HepG2 (cell line): ENCODE measurements around the gene SNX24. TPM values are rescaled to one million over a fixed set of nuclear protein-coding genes. Genes with fewer than 3 reads are reported as not detected.
A peak's percentile ranks its signal among the peaks of the same experiment; 100 is the strongest.

Experiments used
- BHLHE40 ChIP-seq: IDR thresholded peaks from 2 replicates; pipeline ENCODE4 v1.6.1; 2011; ENCODE audit warnings: low read length, improper control_type of control experiment
- FOSL2 ChIP-seq: sonication (generic); formaldehyde crosslinking; IDR thresholded peaks from 2 replicates; pipeline ENCODE4 v1.4.0; 2020; ENCODE audit warnings: missing genetic modification reagents
- FOXA1 ChIP-seq, 2 experiments: fragments of 450-650 bp in 1 of 2; sonication (generic) in 1 of 2; formaldehyde crosslinking in 1 of 2; IDR thresholded peaks; 2 replicates each; pipeline versions ENCODE4 v1.4.0 to v1.6.1; 2016 to 2020; ENCODE audit warnings: missing genetic modification reagents in 1 of 2
- FOXA3 ChIP-seq: IDR thresholded peaks from 2 replicates; pipeline ENCODE4 v1.6.1; 2016; ENCODE audit warnings: missing genetic modification reagents, missing compliant biosample characterization
- FOXP1 ChIP-seq, 2 experiments: fragments of 450-650 bp in 1 of 2; IDR thresholded peaks; 2 replicates each; pipeline ENCODE4 v1.6.1; 2017 to 2018; ENCODE audit warnings: antibody characterized with exemption in 1 of 2
- GTF3A ChIP-seq: sonication (generic); formaldehyde crosslinking; conservative IDR thresholded peaks from 2 replicates; pipeline ENCODE4 v1.4.0; 2020; ENCODE audit warnings: mild to moderate bottlenecking, missing genetic modification reagents
- HOXD1 ChIP-seq: sonication (generic); formaldehyde crosslinking; IDR thresholded peaks from 2 replicates; pipeline ENCODE4 v1.5.0; 2020; ENCODE audit warnings: missing genetic modification reagents
- KAT2B ChIP-seq: fragments of 150-350 bp; IDR thresholded peaks from 2 replicates; pipeline ENCODE4 v1.6.1; 2014; ENCODE audit warnings: low read depth, low read length, borderline replicate concordance
- KLF13 ChIP-seq: sonication (generic); formaldehyde crosslinking; IDR thresholded peaks from 2 replicates; pipeline ENCODE4 v1.4.0; 2020; ENCODE audit warnings: mild to moderate bottlenecking, missing genetic modification reagents
- KLF16 ChIP-seq, 2 experiments: sonication (generic) in 1 of 2; formaldehyde crosslinking in 1 of 2; IDR thresholded peaks; 2 replicates each; pipeline versions ENCODE4 v1.6.1 to v1.8.0; 2016 to 2023; ENCODE audit warnings: missing genetic modification reagents in 2 of 2, missing compliant biosample characterization in 1 of 2
- MEF2D ChIP-seq: sonication (generic); formaldehyde crosslinking; IDR thresholded peaks from 2 replicates; pipeline ENCODE4 v1.5.1; 2020; ENCODE audit warnings: mild to moderate bottlenecking, missing genetic modification reagents
- RXRB ChIP-seq: IDR thresholded peaks from 2 replicates; pipeline ENCODE4 v1.6.1; 2016; ENCODE audit warnings: borderline replicate concordance, missing genetic modification reagents, missing compliant biosample characterization
- SALL1 ChIP-seq: sonication (generic); formaldehyde crosslinking; IDR thresholded peaks from 2 replicates; pipeline ENCODE4 v1.8.0; 2022; ENCODE audit warnings: mild to moderate bottlenecking, missing genetic modification reagents
- SOX5 ChIP-seq: IDR thresholded peaks from 2 replicates; pipeline ENCODE4 v1.6.1; 2016; ENCODE audit warnings: borderline replicate concordance
- ZMYM4 ChIP-seq: sonication (generic); formaldehyde crosslinking; IDR thresholded peaks from 2 replicates; pipeline ENCODE4 v1.8.1; 2023; ENCODE audit warnings: mild to moderate bottlenecking, missing genetic modification reagents
- polyA plus RNA-seq, 8 experiments: library from polyadenylated mRNA; depleted of rRNA in 3 of 8; stranded (reverse) in 7 of 8; unstranded in 1 of 8; fragments of >200 nt; fragmentation: Illumina TruSeq in 4 of 8; extraction: Trizol in 4 of 8; gene quantifications; 2 replicates each; pipeline versions ENCODE4 v1.2.1 to v1.2.3, GENCODE V29; 2011 to 2016; ENCODE audit warnings: low read depth in 4 of 8, missing spikeins in 1 of 8, mixed read lengths in 1 of 8; ENCODE audit not compliant: insufficient read depth in 1 of 8
- total RNA-seq, 5 experiments: library from RNA; depleted of rRNA; stranded (reverse); fragments of >200 nt; fragmentation: Illumina TruSeq; extraction: Trizol; gene quantifications; 2 replicates each; pipeline ENCODE4 v1.2.3, GENCODE V29; 2016; ENCODE audit warnings: low read depth in 1 of 5
- TF ChIP-seq, protein P1 (sequence below): IDR thresholded peaks from 2 replicates; pipeline ENCODE4 v1.4.0; 2020; ENCODE audit warnings: mild to moderate bottlenecking, missing genetic modification reagents
- TF ChIP-seq, protein P2 (sequence below): sonication (generic); formaldehyde crosslinking; IDR thresholded peaks from 2 replicates; pipeline ENCODE4 v1.5.1; 2020; ENCODE audit warnings: mild to moderate bottlenecking, missing genetic modification reagents, borderline replicate concordance
- TF ChIP-seq, protein P3 (sequence below): sonication (generic); formaldehyde crosslinking; IDR thresholded peaks from 2 replicates; pipeline ENCODE4 v1.4.0; 2020; ENCODE audit warnings: missing genetic modification reagents

SNX24 gene
- total and polyA plus RNA-seq, 2 of the 13 experiments (the other 11 are each of a cell fraction or from before 2014, with no cell fraction given), result 7.2 to 23.7 TPM

DNA sequence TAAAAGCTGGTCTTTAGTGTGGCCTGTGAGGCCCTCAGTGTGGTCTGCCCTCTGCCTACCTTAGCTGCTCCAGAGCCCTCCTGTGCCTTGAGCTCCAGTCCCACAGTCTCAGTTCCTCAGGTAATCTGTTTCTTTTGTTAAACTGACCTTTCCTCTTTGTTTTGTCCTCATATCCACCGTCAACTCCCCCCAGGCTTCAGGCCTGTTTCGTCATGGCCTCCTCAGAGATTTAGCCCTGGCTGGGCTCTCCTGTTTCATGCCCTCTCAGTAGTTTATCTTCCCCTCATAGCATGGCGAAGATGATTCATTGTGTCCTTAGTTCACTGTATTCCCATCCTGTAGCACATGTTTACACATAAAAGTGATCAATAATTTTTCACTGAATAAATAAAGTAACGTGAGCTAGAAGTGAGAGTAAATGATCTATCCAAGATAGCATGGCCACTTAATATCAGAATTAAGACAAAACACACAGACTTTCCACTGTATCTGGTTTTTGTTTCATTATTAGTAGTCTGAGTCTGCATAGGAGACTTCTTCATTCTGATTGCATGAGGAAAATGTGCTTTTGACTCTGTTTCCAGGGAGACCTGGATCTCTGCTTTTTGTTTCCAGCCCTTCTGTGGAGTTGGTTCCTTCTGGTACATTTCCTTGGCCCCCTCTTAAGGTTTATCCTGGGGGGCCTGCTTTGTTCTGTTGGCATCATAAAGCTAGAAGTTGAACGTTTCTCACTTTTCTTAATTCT, 70.5 kb downstream of the SNX24 start (continued):
- TF ChIP-seq, protein P1, sequence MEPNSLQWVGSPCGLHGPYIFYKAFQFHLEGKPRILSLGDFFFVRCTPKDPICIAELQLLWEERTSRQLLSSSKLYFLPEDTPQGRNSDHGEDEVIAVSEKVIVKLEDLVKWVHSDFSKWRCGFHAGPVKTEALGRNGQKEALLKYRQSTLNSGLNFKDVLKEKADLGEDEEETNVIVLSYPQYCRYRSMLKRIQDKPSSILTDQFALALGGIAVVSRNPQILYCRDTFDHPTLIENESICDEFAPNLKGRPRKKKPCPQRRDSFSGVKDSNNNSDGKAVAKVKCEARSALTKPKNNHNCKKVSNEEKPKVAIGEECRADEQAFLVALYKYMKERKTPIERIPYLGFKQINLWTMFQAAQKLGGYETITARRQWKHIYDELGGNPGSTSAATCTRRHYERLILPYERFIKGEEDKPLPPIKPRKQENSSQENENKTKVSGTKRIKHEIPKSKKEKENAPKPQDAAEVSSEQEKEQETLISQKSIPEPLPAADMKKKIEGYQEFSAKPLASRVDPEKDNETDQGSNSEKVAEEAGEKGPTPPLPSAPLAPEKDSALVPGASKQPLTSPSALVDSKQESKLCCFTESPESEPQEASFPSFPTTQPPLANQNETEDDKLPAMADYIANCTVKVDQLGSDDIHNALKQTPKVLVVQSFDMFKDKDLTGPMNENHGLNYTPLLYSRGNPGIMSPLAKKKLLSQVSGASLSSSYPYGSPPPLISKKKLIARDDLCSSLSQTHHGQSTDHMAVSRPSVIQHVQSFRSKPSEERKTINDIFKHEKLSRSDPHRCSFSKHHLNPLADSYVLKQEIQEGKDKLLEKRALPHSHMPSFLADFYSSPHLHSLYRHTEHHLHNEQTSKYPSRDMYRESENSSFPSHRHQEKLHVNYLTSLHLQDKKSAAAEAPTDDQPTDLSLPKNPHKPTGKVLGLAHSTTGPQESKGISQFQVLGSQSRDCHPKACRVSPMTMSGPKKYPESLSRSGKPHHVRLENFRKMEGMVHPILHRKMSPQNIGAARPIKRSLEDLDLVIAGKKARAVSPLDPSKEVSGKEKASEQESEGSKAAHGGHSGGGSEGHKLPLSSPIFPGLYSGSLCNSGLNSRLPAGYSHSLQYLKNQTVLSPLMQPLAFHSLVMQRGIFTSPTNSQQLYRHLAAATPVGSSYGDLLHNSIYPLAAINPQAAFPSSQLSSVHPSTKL (CRISPR knock-in tag), result peak; percentile 37; the same call in 1 of the 2 replicates
- TF ChIP-seq, protein P2, sequence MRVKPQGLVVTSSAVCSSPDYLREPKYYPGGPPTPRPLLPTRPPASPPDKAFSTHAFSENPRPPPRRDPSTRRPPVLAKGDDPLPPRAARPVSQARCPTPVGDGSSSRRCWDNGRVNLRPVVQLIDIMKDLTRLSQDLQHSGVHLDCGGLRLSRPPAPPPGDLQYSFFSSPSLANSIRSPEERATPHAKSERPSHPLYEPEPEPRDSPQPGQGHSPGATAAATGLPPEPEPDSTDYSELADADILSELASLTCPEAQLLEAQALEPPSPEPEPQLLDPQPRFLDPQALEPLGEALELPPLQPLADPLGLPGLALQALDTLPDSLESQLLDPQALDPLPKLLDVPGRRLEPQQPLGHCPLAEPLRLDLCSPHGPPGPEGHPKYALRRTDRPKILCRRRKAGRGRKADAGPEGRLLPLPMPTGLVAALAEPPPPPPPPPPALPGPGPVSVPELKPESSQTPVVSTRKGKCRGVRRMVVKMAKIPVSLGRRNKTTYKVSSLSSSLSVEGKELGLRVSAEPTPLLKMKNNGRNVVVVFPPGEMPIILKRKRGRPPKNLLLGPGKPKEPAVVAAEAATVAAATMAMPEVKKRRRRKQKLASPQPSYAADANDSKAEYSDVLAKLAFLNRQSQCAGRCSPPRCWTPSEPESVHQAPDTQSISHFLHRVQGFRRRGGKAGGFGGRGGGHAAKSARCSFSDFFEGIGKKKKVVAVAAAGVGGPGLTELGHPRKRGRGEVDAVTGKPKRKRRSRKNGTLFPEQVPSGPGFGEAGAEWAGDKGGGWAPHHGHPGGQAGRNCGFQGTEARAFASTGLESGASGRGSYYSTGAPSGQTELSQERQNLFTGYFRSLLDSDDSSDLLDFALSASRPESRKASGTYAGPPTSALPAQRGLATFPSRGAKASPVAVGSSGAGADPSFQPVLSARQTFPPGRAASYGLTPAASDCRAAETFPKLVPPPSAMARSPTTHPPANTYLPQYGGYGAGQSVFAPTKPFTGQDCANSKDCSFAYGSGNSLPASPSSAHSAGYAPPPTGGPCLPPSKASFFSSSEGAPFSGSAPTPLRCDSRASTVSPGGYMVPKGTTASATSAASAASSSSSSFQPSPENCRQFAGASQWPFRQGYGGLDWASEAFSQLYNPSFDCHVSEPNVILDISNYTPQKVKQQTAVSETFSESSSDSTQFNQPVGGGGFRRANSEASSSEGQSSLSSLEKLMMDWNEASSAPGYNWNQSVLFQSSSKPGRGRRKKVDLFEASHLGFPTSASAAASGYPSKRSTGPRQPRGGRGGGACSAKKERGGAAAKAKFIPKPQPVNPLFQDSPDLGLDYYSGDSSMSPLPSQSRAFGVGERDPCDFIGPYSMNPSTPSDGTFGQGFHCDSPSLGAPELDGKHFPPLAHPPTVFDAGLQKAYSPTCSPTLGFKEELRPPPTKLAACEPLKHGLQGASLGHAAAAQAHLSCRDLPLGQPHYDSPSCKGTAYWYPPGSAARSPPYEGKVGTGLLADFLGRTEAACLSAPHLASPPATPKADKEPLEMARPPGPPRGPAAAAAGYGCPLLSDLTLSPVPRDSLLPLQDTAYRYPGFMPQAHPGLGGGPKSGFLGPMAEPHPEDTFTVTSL, result peak; percentile 22; the same call in 1 of the 2 replicates
- TF ChIP-seq, protein P3, sequence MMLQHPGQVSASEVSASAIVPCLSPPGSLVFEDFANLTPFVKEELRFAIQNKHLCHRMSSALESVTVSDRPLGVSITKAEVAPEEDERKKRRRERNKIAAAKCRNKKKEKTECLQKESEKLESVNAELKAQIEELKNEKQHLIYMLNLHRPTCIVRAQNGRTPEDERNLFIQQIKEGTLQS, result no peak
- TF ChIP-seq SOX5 (CRISPR knock-in tag), result peak; percentile 37; the same call in 1 of the 2 replicates
- peak; percentile 44 for TF ChIP-seq SALL1 (CRISPR knock-in tag)
- TF ChIP-seq KAT2B, result 0 out of 2 replicates have a peak, but pooled peaks have one; percentile 13
- 0 out of 2 replicates have a peak, but pooled peaks have one; percentile 35 for TF ChIP-seq ZMYM4
- TF ChIP-seq MEF2D, result no peak
- no peak for TF ChIP-seq HOXD1 (CRISPR knock-in tag)
- peak; percentile 22; the same call in 1 of the 2 replicates for TF ChIP-seq RXRB (CRISPR knock-in tag)
- 0 out of 4 replicates have a peak, but pooled peaks of 1 of the 2 experiments have one; percentile 24 for TF ChIP-seq KLF16 (CRISPR knock-in tag; IDR thresholded peaks at IDR 0.05)
- no peak for TF ChIP-seq FOXP1 (IDR thresholded peaks at IDR 0.05)
- peak; percentile 59 for TF ChIP-seq FOXP1 (CRISPR knock-in tag; IDR thresholded peaks at IDR 0.05)
- no peak for TF ChIP-seq KLF13 (CRISPR knock-in tag)
- TF ChIP-seq GTF3A (CRISPR knock-in tag), result no peak
- no peak for TF ChIP-seq FOXA1 (IDR thresholded peaks at IDR 0.05)
- 0 out of 2 replicates have a peak, but pooled peaks have one; percentile 31 for TF ChIP-seq FOXA1 (CRISPR knock-in tag; IDR thresholded peaks at IDR 0.05)
- TF ChIP-seq FOXA3 (CRISPR knock-in tag), result peak; percentile 71; the same call in 1 of the 2 replicates
- TF ChIP-seq BHLHE40, result peak; percentile 86
- peak; percentile 75 for TF ChIP-seq FOSL2 (CRISPR knock-in tag)
